ENCODE measurements around the gene CEP164.

The CEP164 gene

GRCh38 chr11:117327567-117328374, at the start of gene CEP164:
Gene CEP164 (plus strand): TSS chr11:117327854. CDS start chr11:117338587, 10,733 bp downstream.
- peak; percentile 96 for DNase-seq

DNA sequence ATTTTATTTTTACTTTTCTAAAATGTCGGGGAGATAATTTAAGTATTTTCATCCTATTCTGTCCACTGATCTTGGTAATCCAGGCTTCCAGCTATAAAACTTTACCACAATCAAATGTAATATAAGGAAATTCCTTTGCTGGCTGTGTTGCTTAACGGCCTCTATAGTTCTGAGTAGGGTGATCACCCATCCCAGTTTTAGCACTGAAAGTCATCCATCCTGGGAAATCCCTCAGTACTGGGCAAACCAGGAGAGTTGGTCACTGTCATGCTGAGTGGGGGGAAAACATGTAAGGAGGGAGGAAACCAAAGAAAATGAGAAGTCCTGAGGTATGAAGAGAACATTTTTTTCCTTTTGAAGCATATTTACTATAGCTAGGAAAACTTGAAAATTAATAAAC, 49.3 kb upstream of the CEP164 start:
- DNase-seq: no peak

DNA sequence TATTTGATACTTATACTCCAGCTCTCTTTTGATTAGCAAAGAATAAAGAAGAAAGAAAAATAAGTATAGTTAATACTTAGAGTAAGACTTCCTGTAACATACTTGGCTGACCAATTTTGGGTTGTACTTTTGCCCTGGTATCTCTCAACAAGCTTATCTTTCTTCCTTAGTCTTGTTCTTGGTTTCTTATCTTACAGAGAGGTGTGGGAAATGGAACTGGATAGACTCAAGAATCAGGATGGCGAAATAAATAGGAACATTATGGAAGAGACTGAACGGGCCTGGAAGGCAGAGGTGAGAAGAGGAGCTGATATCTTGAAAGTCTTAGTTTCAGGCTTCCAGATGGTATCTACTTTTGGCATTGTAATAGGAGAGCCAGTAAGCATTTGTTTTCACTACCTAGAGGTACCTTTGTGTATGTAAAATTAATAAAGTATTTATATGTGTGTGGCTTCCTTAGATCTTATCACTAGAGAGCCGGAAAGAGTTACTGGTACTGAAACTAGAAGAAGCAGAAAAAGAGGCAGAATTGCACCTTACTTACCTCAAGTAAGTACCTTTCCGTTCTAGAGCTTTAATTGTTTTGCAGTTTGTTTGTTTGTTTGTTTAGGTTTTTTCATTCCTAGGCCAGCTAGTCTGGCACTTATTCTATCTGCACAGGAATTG, 47.8 kb upstream of the CEP164 start:
- no peak for DNase-seq

DNA sequence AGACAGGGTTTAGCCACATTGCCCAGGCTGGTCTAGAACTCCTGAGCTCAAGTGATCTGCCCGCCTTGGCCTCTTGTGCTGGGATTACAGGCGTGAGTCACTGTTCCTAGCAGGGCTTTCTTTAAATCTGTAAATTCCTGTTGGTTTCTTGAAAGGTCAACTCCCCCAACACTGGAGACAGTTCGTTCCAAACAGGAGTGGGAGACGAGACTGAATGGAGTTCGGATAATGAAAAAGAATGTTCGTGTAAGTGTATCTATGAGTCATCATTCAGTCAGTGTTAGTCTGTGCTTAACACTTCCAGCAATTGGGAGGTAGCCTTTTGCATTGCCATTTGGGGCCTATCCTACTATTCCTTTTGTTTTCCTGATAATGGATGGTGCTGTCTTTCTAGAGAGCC, 46.5 kb upstream of the CEP164 start:
- no peak for DNase-seq

DNA sequence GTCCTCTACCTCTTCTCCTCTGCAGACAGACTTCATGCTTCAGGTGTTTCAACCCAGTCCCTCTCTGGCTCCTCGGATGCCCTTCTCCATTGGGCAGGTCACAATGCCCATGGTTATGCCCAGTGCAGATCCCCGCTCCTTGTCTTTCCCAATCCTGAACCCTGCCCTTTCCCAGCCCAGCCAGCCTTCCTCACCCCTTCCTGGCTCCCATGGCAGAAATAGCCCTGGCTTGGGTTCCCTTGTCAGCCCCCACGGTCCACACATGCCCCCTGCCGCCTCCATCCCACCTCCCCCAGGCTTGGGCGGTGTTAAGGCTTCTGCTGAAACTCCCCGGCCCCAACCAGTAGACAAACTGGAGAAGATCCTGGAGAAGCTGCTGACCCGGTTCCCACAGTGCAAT, 45.8 kb upstream of the CEP164 start:
- no peak for DNase-seq

GRCh38 chr11:117282956-117283355, 44.7 kb upstream of the CEP164 start:
- DNase-seq: no peak

DNA sequence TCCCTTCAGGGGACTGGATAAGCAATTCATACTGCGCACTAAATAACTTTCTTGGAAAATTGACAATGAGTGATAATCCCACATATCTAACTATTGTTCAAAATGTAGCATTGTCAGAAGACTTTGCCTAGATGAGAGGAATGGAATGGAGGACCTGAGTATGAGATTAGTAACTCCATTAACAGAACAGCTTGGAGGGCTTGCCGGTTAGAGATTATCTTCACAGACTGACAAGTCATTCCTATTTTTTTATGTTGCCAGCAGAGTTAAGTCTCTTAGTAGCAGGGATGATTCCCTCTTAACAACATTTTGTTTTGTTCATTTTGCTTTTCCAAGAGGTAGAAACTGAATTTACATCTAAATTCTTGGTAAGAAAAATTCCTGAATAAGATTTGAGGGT, 43.6 kb upstream of the CEP164 start:
- DNase-seq: no peak

GRCh38 chr11:117286588-117286987, 41.1 kb upstream of the CEP164 start:
- DNase-seq: no peak

DNA sequence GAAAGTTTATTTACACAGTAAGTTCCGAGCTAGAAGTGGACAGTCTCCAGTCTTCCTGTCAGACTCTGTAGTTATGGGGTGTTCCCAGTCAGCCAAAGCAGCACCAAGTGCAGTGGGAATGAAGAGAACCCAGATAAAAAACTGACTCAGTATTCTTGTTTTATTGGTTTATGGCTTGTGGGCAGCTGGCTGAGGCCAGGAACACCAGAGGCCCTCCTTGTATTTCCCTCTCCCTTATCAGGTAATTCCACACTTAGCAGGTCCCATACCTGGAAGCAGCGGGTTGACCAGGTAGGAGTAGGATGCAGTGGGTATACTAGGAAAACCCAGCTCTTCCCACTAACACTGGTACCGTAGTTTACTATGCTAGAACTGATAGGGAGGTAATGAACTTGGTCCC, 40.0 kb upstream of the CEP164 start:
- DNase-seq: no peak

GRCh38 chr11:117289795-117290194, 37.9 kb upstream of the CEP164 start:
- DNase-seq: no peak

DNA sequence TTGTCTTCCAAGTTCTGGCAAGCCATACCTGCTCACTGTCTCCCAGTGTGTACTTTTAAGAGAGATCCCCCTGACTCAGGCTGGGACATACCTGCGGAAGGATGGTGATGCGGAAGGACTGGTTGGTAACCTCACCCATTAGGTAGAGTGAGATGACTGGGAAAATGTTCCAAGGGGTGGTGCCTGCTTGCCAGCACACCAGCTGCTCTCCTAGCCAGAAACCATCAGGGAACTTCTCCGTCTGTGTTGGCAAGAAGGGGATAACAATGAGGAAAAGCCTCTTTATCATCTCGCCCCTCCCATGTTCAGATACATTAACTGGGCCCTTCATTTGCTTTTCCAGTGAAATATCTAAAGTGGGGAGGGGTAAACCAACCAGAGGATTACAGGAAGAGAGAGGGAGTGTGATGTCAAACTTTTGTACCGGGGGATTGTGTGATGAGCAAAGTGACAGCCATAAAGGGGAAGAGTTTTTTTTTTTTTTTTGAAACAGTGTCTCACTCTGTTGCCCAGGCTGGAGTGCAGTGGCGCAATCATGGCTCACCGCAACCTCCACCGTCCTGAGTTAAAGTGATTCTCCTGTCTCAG, 36.8 kb upstream of the CEP164 start, which contains the start of gene BACE1-AS:
Gene BACE1-AS, plus strand, starts transcription at position 538 of the 588 bp plus-strand sequence.
- no peak for DNase-seq

DNA sequence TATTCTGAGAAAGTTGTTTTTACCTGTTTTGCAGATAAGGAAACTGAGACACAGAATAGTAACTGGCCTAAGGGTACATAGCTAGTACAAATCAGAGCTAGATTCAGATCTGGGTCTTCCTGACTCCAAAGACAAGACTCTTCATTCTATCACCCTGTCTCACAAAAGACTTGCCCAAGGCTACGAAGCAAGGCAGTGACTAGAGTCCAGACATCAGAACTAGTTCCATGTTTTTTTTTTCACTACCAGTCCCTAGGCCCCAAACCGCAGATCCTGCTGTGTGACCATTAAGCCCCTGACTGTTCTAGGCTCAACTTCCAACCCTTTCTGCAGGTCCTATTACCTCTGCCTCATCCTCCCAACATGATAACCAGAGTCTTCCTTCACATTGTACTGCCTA, 35.0 kb upstream of the CEP164 start:
- DNase-seq: no peak

DNA sequence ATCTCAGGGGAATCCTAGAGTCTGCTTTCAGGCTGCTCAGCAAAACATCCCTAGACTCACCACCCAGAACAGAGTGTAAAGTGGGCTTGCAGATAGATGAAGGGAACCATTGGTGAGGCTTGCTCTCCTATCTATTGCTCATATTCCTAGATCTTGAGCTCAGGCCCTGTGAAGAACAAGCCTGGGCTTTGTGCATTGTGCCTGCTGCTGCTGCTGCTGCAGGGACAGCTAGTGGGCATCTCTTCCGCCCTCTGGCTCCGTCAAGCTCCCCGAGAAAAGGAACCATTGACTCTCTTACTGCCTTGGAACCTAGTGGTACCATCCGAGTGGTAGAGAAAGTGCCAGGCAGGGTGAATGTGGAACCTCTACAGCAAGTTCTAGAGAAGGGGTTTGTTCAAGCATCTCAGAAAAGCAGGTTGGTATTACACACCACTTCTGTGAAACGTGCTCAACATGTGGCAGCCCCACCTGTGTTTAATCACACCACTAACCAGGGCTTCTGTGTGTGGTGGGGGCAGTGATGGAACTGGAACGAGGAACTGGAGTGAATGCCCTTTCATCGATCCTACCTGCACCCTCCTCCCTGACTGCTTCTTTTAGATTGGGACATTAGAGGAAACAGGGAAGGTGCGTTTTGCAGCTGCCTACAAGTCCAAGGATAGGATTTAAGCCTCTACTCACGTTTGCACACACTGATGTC, 32.1 kb upstream of the CEP164 start:
- no peak for DNase-seq

GRCh38 chr11:117296881-117297280, 30.8 kb upstream of the CEP164 start:
- DNase-seq: no peak

DNA sequence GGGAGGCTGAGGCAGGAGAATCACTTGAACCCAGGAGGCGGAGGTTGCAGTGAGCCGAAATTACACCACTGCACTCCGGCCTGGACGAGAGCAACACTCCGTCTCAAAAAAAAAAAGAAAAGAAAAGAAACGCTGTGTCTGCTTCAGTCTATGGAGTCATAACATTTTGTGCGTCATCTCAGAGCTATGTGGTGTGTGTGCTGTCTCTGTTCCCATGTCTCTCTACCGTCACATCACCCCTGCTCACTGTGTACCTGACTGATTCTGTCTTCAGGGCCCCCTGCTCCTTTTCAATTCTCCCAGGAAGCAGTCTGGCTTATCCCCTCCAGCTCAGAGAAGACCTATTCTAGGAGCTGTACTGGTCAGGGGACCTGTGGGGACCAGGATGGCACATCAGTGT, 29.5 kb upstream of the CEP164 start:
- no peak for DNase-seq

DNA sequence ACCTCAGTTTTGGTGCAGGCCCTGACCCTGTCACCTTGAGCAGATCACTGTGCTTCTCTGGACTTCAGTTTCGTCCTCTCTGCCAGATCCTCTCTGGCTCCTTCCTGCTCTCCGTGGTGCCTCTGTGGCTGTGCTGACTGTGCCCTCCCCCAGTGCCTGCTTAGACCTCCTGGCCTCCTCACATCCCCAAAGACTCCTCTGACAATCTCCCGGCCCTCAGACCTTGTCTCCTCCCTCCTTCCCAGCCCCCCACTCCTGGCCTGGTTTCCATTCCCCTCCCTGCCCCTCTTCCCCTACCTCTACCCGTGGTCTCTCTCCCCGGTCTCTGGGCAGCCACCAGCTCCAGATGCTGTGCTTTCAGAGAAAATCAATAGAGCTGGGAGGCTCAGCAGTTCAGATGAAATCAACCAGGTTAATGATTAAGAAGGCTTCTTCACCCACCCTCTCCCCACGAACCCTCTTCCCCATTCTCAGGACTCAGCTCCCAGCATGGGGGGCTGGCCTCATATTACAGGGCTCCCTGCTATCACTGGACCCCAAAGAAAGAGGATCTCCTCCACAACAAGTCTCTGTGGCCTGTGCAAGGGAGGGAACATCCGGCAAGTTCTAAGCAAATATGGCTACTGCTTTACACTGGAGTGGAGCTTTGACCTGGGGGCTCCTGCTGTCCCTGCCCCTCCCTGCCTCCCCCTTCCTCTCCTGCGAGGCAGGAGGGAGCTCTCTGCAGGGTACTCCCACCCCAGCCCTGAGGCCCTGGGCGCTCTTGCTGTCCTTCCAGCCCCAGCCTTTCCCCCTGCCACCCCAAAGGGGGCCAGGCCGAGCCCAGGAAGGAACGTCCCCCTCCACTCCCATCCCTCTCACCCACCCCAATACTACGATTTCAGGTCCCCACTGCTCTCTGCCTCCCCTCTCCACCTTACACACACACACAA, 28.0 kb upstream of the CEP164 start:
- no peak for DNase-seq

DNA sequence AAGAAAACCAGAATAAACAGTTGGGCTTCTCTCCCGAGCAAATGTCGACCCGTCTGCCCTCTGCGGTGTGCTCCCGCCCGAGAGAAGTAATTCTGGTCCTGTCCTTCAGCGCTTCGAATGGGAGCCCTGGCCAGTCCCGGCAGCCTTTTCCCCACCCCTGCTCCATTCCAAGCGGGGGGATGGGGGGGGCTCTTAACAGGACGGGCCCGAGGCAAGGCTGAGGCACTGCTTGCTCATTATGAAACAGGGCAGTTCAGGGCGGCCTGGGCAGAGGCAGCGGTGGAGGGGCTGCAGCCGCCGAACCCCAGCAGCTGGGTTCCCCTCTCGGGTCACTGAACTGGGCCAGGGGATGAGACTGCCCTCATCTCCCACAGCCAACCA, 27.4 kb upstream of the CEP164 start:
- no peak for DNase-seq

DNA sequence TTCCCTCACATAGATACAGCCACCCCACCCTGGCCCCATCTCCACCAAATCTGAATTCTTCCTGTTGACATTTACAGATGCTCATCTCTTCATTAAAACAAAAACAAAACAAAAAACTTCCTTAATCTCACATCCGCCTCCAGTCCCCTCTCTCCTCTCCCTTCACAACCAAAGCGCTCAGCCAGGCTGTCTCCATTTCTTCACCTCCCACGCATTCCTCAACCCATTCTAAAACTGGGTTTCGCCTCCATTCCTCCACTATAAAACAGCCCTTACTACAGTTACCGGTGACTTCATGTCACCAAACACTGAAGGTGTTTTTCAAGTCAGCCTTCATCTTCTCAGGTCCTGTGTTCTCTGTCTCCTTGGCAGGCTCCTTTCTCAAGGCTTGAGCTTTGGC, 26.9 kb upstream of the CEP164 start:
- DNase-seq: no peak

GRCh38 chr11:117302228-117302627, 25.4 kb upstream of the CEP164 start:
- no peak for DNase-seq

GRCh38 chr11:117303101-117303500, 24.6 kb upstream of the CEP164 start:
- no peak for DNase-seq

DNA sequence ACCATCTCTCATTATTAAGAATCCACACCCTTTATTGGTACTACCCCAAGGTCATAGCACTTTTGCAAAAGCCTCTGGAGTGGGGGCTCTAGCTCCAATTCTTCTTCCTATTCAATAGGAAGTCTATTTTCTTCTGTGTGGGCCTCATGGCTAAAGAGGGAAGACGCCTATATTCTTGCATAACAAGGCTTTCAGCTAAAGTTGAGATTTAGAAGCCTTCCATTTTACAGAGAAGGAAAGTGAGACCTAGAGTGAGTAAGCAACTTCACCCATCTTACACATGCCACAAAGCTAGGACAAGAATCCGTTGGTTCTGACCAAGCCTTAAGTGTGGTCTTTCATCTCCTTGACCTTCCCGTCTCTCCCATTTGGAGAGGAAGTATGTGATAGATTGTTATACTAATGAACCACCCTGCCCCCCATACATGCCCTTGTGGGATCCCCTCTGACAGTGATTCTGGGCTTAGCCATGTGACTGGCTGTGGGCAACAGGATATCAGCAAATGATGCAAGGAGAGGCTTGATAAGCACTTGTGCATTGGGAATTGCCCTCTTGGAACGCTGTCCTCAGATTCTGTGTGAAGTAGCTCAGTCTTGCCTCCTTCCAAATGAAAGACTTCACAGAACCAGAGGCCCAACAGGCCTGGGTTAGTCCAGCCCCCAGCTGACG, 23.9 kb upstream of the CEP164 start:
- DNase-seq: no peak

GRCh38 chr11:117305145-117305544, 22.5 kb upstream of the CEP164 start:
- no peak for DNase-seq
